HG03045 (cell line): Measurements from ENCODE around the gene COX6A1.
"Not testable (repeated sequence)": the region's sequence is repeated elsewhere in the genome, so short reads cannot be mapped to it uniquely, and the experiment has no call there.

Experiments
- ATAC-seq: cut with Tn5 transposase; IDR thresholded peaks from one replicate; pipeline ENCODE4 v1.9.1; 2021; ENCODE audit warnings: mild to moderate bottlenecking, moderate library complexity; ENCODE audit not compliant: unreplicated experiment

The COX6A1 gene

GRCh38 chr12:120466560-120467315 is 28.8 kb downstream of the COX6A1 start:
- no peak for ATAC-seq

GRCh38 chr12:120467439-120467838 is 29.5 kb downstream of the COX6A1 start:
- no peak for ATAC-seq

- no peak for ATAC-seq
Observed at GRCh38 chr12:120468325-120468820, 30.5 kb downstream of the COX6A1 start.

- peak; percentile 27 for ATAC-seq
Observed at GRCh38 chr12:120468821-120469449, 31.0 kb downstream of the COX6A1 start.

- peak; percentile 86 for ATAC-seq
Observed at GRCh38 chr12:120469450-120470149, 31.7 kb downstream of the COX6A1 start, which contains the start of gene SRSF9. SRSF9 (minus strand) TSS chr12:120469748; CDS start chr12:120469609, 139 bp downstream.

- ATAC-seq = no peak
Observed at GRCh38 chr12:120470150-120470784, 32.4 kb downstream of the COX6A1 start.

- no peak for ATAC-seq
Observed at GRCh38 chr12:120472521-120472920, 34.6 kb downstream of the COX6A1 start.

GRCh38 chr12:120473807-120474615 is 36.1 kb downstream of the COX6A1 start:
- no peak for ATAC-seq

- ATAC-seq = no peak
Observed at GRCh38 chr12:120474616-120474960, 36.7 kb downstream of the COX6A1 start.

- no peak for ATAC-seq
Observed at GRCh38 chr12:120475643-120476042, 37.7 kb downstream of the COX6A1 start.

GRCh38 chr12:120479458-120479857 is 41.5 kb downstream of the COX6A1 start:
- ATAC-seq = no peak

- ATAC-seq = no peak
Observed at GRCh38 chr12:120480211-120480610, 42.3 kb downstream of the COX6A1 start.

GRCh38 chr12:120481022-120481767 is 43.3 kb downstream of the COX6A1 start:
- ATAC-seq = no peak

- ATAC-seq = no peak
Observed at GRCh38 chr12:120483621-120484020, 45.7 kb downstream of the COX6A1 start.

GRCh38 chr12:120485961-120486881 is 48.3 kb downstream of the COX6A1 start:
- ATAC-seq = no peak

GRCh38 chr12:120487552-120487951 is 49.6 kb downstream of the COX6A1 start:
- not testable (repeated sequence) for ATAC-seq

GRCh38 chr12:120488057-120488640 is 50.2 kb downstream of the COX6A1 start:
- ATAC-seq = no peak

GRCh38 chr12:120489018-120489417 is 51.1 kb downstream of the COX6A1 start:
- no peak for ATAC-seq
